ENCODE data around the gene C2orf80.
A peak's percentile ranks its signal among the peaks of the same experiment; 100 is the strongest.
"Not testable (repeated sequence)": the region's sequence is repeated elsewhere in the genome, so short reads cannot be mapped to it uniquely, and the experiment has no call there.

C2orf80 gene

DNA sequence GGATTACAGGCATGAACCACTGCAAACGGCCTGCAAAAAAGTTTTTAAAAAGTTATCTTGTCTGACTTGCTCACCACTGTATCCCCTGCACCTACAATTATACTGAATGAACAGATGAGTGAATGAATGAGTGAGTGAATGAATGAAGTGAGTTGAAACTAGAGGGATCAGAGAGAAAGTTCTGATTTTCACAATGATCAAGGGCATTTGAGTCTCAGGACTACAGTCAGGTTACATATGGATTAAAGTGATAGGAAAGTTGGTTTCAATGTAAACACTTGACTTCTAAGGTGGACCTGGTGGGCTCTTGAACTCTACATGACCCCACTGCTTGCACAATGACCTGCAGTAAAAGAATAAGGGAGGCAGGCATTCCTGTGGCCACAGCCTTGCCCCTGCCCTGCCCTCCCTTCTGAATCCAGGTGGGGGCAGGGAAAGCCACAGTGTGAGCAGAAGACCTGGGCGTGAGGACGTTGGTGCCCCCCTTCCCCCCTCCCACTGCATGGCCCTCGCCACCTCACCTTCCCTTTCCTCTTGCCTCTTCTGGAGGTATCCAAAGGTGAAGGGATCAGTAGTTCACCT lies 10.7 kb downstream of the C2orf80 start:
- DNase-seq (ENCODE audit: low read depth) = no peak

DNA sequence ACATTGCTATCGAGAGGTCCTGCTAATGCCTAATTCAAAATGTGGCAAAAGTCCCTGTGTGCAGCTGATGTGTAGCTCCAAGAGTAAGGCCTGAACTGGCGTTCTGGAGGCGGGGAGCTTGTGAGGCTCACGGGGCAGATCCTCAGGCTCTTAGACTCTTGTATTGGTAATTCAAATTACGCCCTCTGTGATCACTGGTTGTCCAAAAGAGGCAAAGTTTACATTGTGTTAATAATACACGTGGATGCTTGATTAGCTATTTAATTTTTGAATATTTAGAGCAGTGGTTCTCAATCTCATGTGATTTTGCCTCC lies 14.0 kb downstream of the C2orf80 start:
- no peak for DNase-seq (ENCODE audit: low read depth)

GRCh38 chr2:208175069-208175839 lies 14.6 kb downstream of the C2orf80 start:
- DNase-seq (ENCODE audit: low read depth) = peak; percentile 65

GRCh38 chr2:208174144-208174543 lies 15.7 kb downstream of the C2orf80 start:
- no peak for DNase-seq (ENCODE audit: low read depth)

GRCh38 chr2:208172125-208172524 lies 17.7 kb downstream of the C2orf80 start:
- DNase-seq (ENCODE audit: low read depth) = no peak

GRCh38 chr2:208164951-208165755 lies 24.7 kb downstream of the C2orf80 start:
- no peak for DNase-seq (ENCODE audit: low read depth)

- DNase-seq (ENCODE audit: low read depth) = no peak
Measured at GRCh38 chr2:208163489-208163888, 26.3 kb downstream of the C2orf80 start, which contains the start of gene CRYGA. TSS of gene CRYGA (minus strand) at chr2:208163589. CDS start at chr2:208163556, 33 bp downstream.

- no peak for DNase-seq (ENCODE audit: low read depth)
Measured at GRCh38 chr2:208156439-208156838, 33.4 kb downstream of the C2orf80 start.

GRCh38 chr2:208153156-208153555 lies 36.7 kb downstream of the C2orf80 start:
- DNase-seq (ENCODE audit: low read depth) = no peak

DNA sequence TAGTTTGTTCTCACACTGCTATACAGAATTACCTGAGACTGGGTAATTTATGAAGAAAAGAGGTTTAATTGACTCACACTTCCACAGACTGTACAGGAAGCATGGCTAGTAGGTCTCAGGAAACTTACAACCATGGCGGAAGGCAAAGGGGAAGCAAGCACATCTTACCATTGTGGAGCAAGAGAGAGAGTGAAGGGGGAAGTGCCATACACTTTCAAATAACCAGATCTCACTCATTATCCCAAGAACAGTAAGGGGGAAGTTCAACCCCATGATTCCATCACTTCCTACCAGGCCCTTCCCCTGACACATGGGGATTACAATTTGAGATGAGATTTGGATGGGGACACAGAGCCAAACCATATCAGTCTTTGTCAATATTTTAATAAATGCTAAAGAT lies 38.9 kb downstream of the C2orf80 start:
- no peak for DNase-seq (ENCODE audit: low read depth)

DNA sequence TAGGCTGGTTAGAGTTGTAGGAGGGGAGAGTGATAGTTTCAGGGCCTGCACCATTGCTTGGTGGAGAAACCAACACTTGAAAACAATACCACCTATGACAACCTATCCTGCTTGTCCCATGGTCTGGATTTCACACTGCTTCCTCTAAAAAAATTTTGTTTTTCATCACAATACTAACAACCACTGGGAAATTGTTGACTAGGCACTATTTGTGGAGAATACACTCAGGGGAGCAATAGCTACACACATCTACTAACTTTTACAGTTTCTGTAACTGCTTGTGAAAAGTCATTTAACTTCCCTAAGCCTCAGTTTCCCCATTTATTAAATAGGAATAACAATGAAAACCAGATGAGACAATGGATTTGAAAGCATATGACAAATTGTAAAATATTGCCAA lies 39.7 kb downstream of the C2orf80 start:
- no peak for DNase-seq (ENCODE audit: low read depth)

GRCh38 chr2:208148803-208149202 lies 41.0 kb downstream of the C2orf80 start:
- no peak for DNase-seq (ENCODE audit: low read depth)

- no peak for DNase-seq (ENCODE audit: low read depth)
Measured at GRCh38 chr2:208147759-208148158, 42.1 kb downstream of the C2orf80 start.

DNA sequence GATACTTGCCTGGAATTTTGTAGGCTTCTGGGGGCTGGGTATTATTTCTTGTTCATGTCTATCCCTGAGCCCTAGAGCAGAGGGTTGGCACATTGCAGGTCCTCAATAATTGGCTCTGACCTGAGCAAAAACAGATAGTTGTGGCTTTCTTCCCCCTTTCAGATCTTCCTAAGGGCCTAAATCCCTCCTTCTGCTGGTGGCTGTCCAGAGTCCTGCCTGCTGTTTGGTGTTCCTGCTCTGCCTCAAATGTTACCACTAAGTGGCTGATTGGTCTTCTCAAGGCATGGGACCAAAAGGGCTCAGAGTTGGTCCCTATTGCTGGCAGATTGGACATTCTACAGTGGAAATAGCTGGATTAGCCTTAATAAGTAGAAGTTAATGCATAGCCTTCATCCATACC lies 42.8 kb downstream of the C2orf80 start:
- no peak for DNase-seq (ENCODE audit: low read depth)

GRCh38 chr2:208146006-208146405 lies 43.8 kb downstream of the C2orf80 start, which contains the start of gene CRYGB:
TSS of gene CRYGB (minus strand) at chr2:208146158. CDS start at chr2:208146120, 38 bp downstream.
- DNase-seq (ENCODE audit: low read depth) = no peak

GRCh38 chr2:208142925-208143799 lies 46.7 kb downstream of the C2orf80 start:
- DNase-seq (ENCODE audit: low read depth) = no peak

- DNase-seq (ENCODE audit: low read depth) = no peak
Measured at GRCh38 chr2:208142240-208142924, 47.4 kb downstream of the C2orf80 start.

DNA sequence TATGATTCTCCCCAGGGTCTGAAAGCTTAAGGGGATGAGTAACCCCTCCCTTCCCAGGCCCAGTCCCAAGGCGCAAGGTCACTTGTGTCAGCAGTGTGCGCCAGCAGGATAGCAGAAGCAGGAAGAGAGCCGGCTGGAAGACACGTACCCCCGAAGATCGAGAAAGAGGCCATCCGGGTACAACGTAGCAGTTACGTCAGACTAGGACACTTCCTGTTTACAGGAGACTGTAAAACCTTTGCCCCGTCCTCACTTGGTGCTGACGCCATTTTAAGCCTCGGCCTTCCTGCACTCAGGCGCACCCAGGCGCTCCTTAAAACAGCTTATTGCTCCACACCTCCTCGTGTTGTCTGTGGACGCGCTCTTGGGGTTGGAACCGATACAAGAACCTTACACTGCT lies 50.4 kb downstream of the C2orf80 start:
- DNase-seq (ENCODE audit: low read depth) = no peak

GRCh38 chr2:208138334-208138733 lies 51.5 kb downstream of the C2orf80 start:
- DNase-seq (ENCODE audit: low read depth) = not testable (repeated sequence)

GRCh38 chr2:208136716-208137094 lies 53.1 kb downstream of the C2orf80 start:
- DNase-seq (ENCODE audit: low read depth) = no peak
